HG02840 (cell line): ENCODE data around the gene TASP1.

Source experiments
- ATAC-seq: cut with Tn5 transposase; IDR thresholded peaks from one replicate; pipeline ENCODE4 v1.9.1; 2021; ENCODE audit warnings: mild to moderate bottlenecking, moderate library complexity, moderate number of reproducible peaks; ENCODE audit not compliant: unreplicated experiment, low FRiP score

Gene TASP1

GRCh38 chr20:13580707-13581106 lies 58.0 kb downstream of the TASP1 start:
- no peak for ATAC-seq

GRCh38 chr20:13574071-13574470 lies 64.7 kb downstream of the TASP1 start:
- ATAC-seq, result no peak

- no peak for ATAC-seq
Observed at GRCh38 chr20:13571662-13572061, 67.1 kb downstream of the TASP1 start.

- no peak for ATAC-seq
Observed at GRCh38 chr20:13567663-13568062, 71.1 kb downstream of the TASP1 start.

- ATAC-seq, result no peak
Observed at GRCh38 chr20:13563854-13564253, 74.9 kb downstream of the TASP1 start.

- no peak for ATAC-seq
Observed at GRCh38 chr20:13554706-13555105, 84.0 kb downstream of the TASP1 start.

- no peak for ATAC-seq
Observed at GRCh38 chr20:13554076-13554475, 84.7 kb downstream of the TASP1 start.

- ATAC-seq, result no peak
Observed at GRCh38 chr20:13552061-13552460, 86.7 kb downstream of the TASP1 start.

GRCh38 chr20:13549451-13549850 lies 89.3 kb downstream of the TASP1 start:
- ATAC-seq, result no peak

- no peak for ATAC-seq
Observed at GRCh38 chr20:13546497-13547131, 92.1 kb downstream of the TASP1 start.

GRCh38 chr20:13545790-13546189 lies 92.9 kb downstream of the TASP1 start:
- ATAC-seq, result no peak

- ATAC-seq, result no peak
Observed at GRCh38 chr20:13543783-13544182, 94.9 kb downstream of the TASP1 start.

GRCh38 chr20:13535627-13536026 lies 103.1 kb downstream of the TASP1 start:
- no peak for ATAC-seq

GRCh38 chr20:13533946-13534345 lies 104.8 kb downstream of the TASP1 start:
- ATAC-seq, result no peak

GRCh38 chr20:13530146-13530545 lies 108.6 kb downstream of the TASP1 start:
- ATAC-seq, result no peak

- no peak for ATAC-seq
Observed at GRCh38 chr20:13526551-13526950, 112.2 kb downstream of the TASP1 start.

GRCh38 chr20:13525225-13525940 lies 113.3 kb downstream of the TASP1 start:
- no peak for ATAC-seq

- no peak for ATAC-seq
Observed at GRCh38 chr20:13524339-13524738, 114.4 kb downstream of the TASP1 start.

GRCh38 chr20:13517831-13518230 lies 120.9 kb downstream of the TASP1 start:
- no peak for ATAC-seq

GRCh38 chr20:13515796-13516558 lies 122.8 kb downstream of the TASP1 start:
- no peak for ATAC-seq

- no peak for ATAC-seq
Observed at GRCh38 chr20:13515291-13515690, 123.4 kb downstream of the TASP1 start.
